ENCODE results near the gene EEF1G.

GRCh38 chr11:62608776-62609175 lies 35.1 kb upstream of the EEF1G start:
- TF ChIP-seq EZH2 (IDR thresholded peaks at IDR 0.05) (no peak), FOXP2 (optimal IDR thresholded peaks at IDR 0.05; ENCODE audit: control extremely low read depth, extremely low read length, insufficient read depth) (no peak)

Data from SK-N-MC (cell line).